GM21825 (cell line): ENCODE data around the gene ZNF521.
"Not testable (repeated sequence)": the region's sequence is repeated elsewhere in the genome, so short reads cannot be mapped to it uniquely, and the experiment has no call there.

Source experiments
- ATAC-seq: cut with Tn5 transposase; IDR thresholded peaks from one replicate; pipeline ENCODE4 v1.9.1; 2021; ENCODE audit warnings: mild to moderate bottlenecking, moderate library complexity; ENCODE audit not compliant: unreplicated experiment

The ZNF521 gene

GRCh38 chr18:25047983-25048382 is 304.0 kb downstream of the ZNF521 start:
- no peak for ATAC-seq

GRCh38 chr18:25047421-25047820 is 304.5 kb downstream of the ZNF521 start:
- ATAC-seq, result no peak

GRCh38 chr18:25044694-25045093 is 307.3 kb downstream of the ZNF521 start:
- ATAC-seq, result no peak

- no peak for ATAC-seq
These were observed 308.9 kb downstream of the ZNF521 start for GRCh38 chr18:25043104-25043503.

- no peak for ATAC-seq
These were observed 309.3 kb downstream of the ZNF521 start for GRCh38 chr18:25042641-25043051.

GRCh38 chr18:25039781-25040180 is 312.2 kb downstream of the ZNF521 start:
- no peak for ATAC-seq

- no peak for ATAC-seq
These were observed 313.7 kb downstream of the ZNF521 start for GRCh38 chr18:25038261-25038660.

- no peak for ATAC-seq
These were observed 318.1 kb downstream of the ZNF521 start for GRCh38 chr18:25033747-25034471.

GRCh38 chr18:25033175-25033574 is 318.8 kb downstream of the ZNF521 start:
- not testable (repeated sequence) for ATAC-seq

- ATAC-seq, result no peak
These were observed 322.2 kb downstream of the ZNF521 start for GRCh38 chr18:25029802-25030201.

- no peak for ATAC-seq
These were observed 332.0 kb downstream of the ZNF521 start for GRCh38 chr18:25019931-25020330.

- ATAC-seq, result no peak
These were observed 332.7 kb downstream of the ZNF521 start for GRCh38 chr18:25019086-25019860.

GRCh38 chr18:25016666-25017065 is 335.3 kb downstream of the ZNF521 start:
- no peak for ATAC-seq

- ATAC-seq, result no peak
These were observed 335.8 kb downstream of the ZNF521 start for GRCh38 chr18:25016181-25016580.
